HG03280 (cell line): ENCODE measurements around the gene TRPV4.

Experiments
- ATAC-seq: cut with Tn5 transposase; IDR thresholded peaks from one replicate; pipeline ENCODE4 v1.9.1; 2021; ENCODE audit warnings: mild to moderate bottlenecking, moderate library complexity; ENCODE audit not compliant: unreplicated experiment

The TRPV4 gene

GRCh38 chr12:109766251-109766778, 66.9 kb downstream of the TRPV4 start:
- no peak for ATAC-seq

- no peak for ATAC-seq
Observed at GRCh38 chr12:109765446-109765810, 67.8 kb downstream of the TRPV4 start.

DNA sequence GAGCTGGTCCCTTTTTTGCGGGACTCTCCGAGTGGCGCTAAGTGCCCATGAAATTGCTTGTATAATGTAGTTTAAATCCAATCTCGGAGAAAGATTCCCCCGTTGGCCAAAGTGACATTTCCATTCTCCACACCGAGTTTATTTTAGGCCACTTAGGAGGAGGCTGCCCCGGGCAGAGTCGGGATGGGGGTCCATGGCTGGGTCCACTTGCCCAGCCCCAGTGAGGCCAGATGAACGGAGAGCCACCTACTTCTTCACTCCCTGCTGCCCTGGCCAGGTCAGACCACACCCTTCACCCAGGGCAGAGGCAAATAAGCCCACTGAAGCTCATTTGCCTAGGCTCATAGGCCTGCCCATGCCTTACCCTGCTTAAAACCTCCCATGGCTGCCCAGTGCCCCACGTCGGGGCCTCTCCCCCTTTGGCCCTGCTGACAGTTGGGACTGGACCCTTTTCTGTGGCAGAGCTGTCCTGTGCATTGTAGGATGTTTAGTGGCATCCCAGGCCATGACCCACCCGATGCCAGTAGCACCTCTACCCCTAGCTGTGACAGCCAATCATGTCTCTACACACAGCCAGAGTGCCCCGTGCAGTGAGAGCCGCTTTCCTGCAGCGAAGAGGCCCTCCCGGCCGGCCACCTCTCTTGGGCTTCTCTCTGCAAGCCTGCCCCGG, 68.3 kb downstream of the TRPV4 start:
- ATAC-seq = no peak

- no peak for ATAC-seq
Observed at GRCh38 chr12:109764123-109764522, 69.1 kb downstream of the TRPV4 start.

- no peak for ATAC-seq
Observed at GRCh38 chr12:109763201-109763841, 69.9 kb downstream of the TRPV4 start.

DNA sequence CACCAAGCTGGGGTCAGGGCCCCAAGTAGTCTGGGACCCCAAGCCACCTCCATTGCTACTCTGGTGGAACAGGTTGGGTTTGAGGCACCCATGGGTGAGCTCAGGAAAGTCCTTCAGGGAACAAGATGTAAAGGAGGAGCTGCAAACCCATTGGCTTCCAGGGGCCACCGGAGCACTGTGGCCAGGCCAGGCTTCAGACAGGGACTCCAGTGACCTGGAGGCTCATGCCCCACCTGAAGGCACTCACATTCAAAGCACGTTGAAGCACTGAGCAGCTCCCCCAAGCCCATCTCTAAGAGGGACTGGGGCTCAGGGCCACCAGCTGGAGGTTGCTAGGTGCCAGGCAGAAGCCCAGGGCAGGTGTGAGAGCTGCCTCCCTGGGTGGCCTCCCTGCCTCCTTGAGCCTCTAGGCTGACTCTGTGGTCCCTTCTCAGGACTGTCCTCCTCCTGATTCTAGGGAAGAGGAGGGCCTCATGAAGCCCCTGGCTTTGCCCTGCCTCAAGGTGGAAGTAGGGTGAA, 70.5 kb downstream of the TRPV4 start:
- ATAC-seq = no peak

- ATAC-seq = no peak
Observed at GRCh38 chr12:109762071-109762672, 71.0 kb downstream of the TRPV4 start.

GRCh38 chr12:109760930-109761921, 72.0 kb downstream of the TRPV4 start:
- ATAC-seq = no peak

DNA sequence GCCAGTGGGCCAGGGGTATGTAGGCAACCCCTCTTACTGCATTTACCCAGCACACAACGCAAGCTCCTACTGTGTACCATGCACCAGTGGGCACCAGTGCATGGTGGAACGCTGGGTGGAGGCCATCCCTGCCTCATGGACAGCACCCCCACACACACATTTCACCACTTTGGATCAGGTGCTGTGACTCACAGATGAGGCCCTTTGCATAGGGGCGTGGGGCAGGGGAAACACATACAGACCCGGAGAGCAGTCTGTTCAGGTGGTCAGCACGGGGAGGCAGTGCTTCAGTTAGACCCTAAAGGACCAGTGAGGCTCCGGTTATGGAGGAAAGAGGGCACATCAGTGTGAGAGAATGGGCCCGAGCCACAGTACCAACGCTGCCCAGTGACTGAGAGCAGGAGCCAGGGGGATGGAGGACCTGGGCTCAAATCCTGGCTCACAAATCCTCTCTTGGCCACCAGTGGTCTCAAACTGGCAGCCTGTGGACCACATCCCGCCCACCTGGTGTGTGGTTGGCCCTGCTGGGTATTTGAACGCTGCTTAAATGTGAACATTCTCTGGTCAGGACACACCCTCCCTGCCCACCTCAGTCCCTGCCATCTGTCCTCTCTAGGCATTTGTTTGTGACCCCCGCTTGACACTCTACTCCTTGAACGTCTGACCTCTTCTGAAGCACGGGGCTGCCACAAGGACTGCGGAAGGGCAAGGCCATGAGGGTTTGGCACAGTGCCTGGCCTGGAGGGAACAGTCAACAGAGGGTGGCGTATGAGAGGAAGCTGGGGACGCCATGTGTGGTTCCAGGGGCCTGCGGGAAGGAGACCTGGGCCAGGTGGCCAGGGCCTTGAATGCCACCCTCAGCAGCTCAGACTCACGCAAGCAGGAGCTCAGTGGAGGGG, 72.9 kb downstream of the TRPV4 start:
- ATAC-seq = no peak

DNA sequence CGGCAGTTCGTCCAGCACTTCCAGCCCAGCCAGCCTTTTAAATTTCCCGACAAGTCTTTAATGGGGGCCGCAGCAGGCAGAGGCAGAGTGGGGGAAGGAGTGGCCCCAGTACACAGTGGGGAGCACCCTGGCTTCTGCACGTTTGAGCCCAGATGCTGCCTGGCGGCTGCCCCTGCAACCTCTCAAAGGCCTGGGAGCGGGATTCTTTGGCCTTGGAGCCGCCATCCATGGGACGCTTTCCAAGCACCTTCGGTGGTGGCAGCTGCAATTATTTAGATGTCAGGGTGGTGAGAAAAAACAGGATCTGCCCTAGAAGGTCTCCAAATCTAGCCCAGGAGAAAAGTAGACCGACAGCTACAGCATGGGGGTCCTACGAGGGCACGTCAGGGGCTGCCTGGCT, 73.6 kb downstream of the TRPV4 start:
- no peak for ATAC-seq

DNA sequence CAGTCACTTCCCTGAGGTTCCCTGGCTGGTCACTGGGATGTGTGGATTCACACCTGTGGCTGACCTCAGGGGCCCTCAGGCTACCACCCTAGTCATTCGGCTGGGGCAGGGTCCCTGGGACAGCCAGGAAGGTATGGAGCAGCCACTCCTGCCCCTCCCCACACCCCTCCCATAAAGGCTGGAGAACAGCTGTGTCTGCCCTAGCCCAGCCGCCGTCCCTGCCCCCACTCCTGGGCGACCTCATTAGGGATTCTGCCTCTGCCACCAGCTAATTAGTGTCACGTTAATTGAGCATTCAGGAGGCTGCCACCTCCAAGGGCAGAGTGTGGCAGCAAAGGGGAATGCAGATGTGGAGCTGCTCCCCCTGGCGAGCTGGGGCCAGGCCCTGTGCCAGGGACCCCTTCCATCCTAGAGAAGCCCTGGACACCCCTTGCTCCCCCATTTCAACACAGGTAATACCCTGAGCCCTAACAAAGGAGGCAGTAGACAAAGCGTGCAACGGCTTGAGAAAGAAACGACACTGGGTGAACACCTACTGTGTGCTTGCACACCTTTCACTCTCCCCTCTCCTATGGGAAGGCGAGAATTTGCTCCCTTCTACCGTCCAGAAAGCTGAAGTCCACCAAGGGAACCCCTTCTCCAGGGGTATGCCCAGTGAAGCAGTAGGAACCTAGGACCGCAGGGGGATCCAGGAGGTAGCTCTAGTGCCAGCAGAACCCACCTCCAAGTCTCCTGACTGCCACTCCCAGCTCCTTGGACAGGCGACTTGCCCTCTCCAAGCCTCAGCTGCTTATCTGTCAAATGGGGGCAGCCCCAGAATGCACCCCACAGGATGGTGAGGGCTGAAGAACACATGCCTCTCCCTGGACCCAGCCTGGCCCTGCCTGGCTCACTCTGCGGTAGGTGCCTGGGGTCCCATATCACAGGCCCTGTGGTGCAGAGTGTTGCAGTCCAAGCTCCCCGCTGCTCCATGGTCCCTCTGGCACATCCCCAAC, 74.5 kb downstream of the TRPV4 start:
- ATAC-seq = no peak

GRCh38 chr12:109757671-109758265, 75.4 kb downstream of the TRPV4 start:
- ATAC-seq = no peak

DNA sequence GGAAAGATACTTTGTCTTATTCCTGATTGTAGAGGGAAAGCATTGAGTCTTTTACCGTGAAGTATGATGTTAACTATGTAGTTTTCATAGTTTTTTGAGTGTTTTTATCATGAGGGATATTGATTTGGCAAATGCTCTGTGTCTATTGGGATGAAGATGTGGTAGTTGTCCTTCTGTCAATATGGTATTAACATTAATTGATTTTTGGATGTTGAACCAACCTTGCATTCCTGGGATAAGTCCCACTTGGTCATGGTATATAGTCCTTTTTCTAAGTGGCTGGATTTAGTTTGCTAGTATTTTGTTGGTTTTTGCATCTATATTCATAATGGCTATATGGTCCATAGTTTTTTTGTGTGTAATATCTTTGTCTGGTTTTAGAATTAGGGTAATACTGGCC, 76.7 kb downstream of the TRPV4 start:
- no peak for ATAC-seq

DNA sequence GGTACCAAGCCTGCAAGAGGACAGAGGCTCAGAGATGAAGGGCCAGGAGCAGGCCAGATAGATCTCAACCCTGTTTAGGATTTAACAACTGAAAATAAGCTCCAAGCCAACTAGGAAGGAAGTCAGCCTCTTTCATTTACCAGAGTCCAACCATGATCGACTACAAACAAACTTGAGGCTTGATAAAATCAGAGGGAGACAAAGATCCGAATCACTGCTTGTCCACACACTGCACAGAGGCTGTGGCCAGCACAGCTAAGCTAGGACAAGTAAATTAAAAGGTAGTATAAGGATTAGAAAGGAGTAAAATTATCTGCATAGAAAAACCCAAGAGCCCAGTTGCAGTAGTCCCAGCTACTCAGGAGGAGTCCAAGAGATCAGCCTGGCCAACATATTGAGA, 79.2 kb downstream of the TRPV4 start:
- no peak for ATAC-seq

GRCh38 chr12:109753054-109753401, 80.2 kb downstream of the TRPV4 start:
- ATAC-seq = no peak

DNA sequence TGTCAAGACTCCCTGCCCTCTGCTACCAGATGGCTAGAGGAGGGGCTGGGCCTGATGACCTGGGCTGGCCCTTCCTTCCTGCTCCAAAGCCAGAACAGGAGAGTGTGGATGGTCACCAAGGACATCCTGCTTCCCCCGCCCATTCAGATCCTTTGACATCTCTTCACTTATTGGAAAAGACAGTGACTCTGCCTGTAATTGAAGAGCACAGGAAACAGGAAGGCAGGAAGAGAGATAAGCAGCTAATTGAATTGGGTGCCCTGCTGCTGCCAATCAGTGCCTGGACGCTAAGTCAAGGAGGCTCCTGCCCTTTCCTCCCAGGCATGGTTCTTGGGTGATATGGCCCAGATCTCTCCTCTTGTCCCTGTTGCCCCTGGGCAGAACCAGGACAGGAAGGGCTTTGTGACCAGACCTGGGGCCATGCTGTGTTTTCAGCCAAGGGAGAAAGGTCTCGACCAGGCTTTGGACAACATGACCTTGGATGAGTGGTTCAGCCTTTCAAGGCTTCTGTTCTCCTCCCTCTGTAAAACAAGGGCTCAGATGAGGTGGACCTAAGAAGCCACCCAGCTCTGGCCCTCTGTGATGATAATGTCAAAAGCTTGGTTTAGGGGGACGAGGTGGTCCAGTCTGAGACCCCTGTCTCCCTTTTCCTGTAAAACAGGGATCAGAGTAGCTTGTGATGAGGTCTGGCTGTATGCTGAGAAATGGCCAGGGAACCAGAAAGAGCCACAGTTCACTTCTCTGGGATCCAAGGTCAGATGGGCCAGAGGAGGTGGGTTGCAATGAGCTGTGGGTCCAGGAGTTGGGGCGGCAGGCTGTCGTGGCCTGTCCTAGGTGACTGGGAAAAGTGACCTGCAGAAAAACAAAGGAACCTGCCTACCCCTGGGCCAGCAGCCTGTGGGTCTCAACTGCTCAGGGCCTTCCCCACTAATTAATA, 80.8 kb downstream of the TRPV4 start:
- no peak for ATAC-seq
